Spleen (tissue), 11 donors: ENCODE results near the gene SEMA5B. TPM values are rescaled to one million over a fixed set of nuclear protein-coding genes. Genes with fewer than 3 reads are reported as not detected.
A peak's percentile ranks its signal among the peaks of the same experiment; 100 is the strongest.

Experiments used
- DNase-seq: peaks from one replicate; pipeline ENCODE4 v3.0.0-alpha.2; 2020
- H3K27ac ChIP-seq, 8 donors: fragments of 200-600 bp; sonication (generic) in 7 of 8; 1 replicate in 4 of 8; 2 replicates in 4 of 8; pipeline versions ENCODE4 v1.5.0 to v1.8.0; 2016 to 2021; ENCODE audit warnings: inconsistent platforms in 4 of 8, mild to moderate bottlenecking in 4 of 8, moderate library complexity in 1 of 8
- H3K27me3 ChIP-seq, 7 donors: fragments of 200-600 bp; sonication (generic) in 6 of 7; replicated peaks in 1 of 7; 1 replicate in 4 of 7; 2 replicates in 3 of 7; pipeline versions ENCODE4 v1.5.0 to v1.8.0; 2016 to 2021; ENCODE audit warnings: inconsistent platforms in 3 of 7, mild to moderate bottlenecking in 1 of 7
- H3K36me3 ChIP-seq, 6 donors: fragments of 200-600 bp; sonication (generic) in 5 of 6; 1 replicate in 4 of 6; 2 replicates in 2 of 6; pipeline versions ENCODE4 v1.5.0 to v1.8.0; 2016 to 2021; ENCODE audit warnings: inconsistent platforms in 2 of 6
- H3K4me1 ChIP-seq, 6 donors: fragments of 200-600 bp; sonication (generic) in 5 of 6; 1 replicate in 3 of 6; 2 replicates in 3 of 6; pipeline versions ENCODE4 v1.5.0 to v1.8.0; 2016 to 2021; ENCODE audit warnings: inconsistent platforms in 3 of 6
- H3K4me3 ChIP-seq, 8 donors: fragments of 200-600 bp; sonication (generic) in 7 of 8; 1 replicate in 4 of 8; 2 replicates in 4 of 8; pipeline versions ENCODE4 v1.5.0 to v1.8.0; 2016 to 2021; ENCODE audit warnings: inconsistent platforms in 4 of 8, mild to moderate bottlenecking in 4 of 8, moderate library complexity in 2 of 8
- H3K9me3 ChIP-seq, 8 donors: fragments of 200-600 bp; sonication (generic) in 7 of 8; 1 replicate in 4 of 8; 2 replicates in 4 of 8; pipeline versions ENCODE4 v1.5.0 to v1.8.0; 2016 to 2021; ENCODE audit warnings: inconsistent platforms in 4 of 8
- POLR2A ChIP-seq, 3 donors: fragments of 450-650 bp; IDR thresholded peaks; one replicate each; pipeline ENCODE4 v1.5.1; 2017; ENCODE audit warnings: antibody characterized with exemption in 3 of 3, mild to moderate bottlenecking in 1 of 3
- POLR2AphosphoS5 ChIP-seq, 3 donors: sonication (generic); formaldehyde crosslinking; IDR thresholded peaks; one replicate each; pipeline ENCODE4 v1.5.1; 2017; ENCODE audit warnings: antibody characterized with exemption in 3 of 3
- WGBS, 5 donors: extraction: QIAGEN DNeasy Blood & Tissue Kit in 3 of 5; methylation state at CpG; one replicate each; pipeline versions ENCODE4 v1.1.5 to v1.1.7; 2013 to 2018; 5-methylcytosine and 5-hydroxymethylcytosine counted together
- intact Hi-C: fragments of 100-400 bp; cut with DNase I; formaldehyde crosslinking; loops from one replicate; pipeline ENCODE4 v1.15.0; 2023; ENCODE audit warnings: low total_unique reads
- polyA plus RNA-seq, 3 donors: library from polyadenylated mRNA; stranded (reverse); fragments of 200-250 nt; gene quantifications; one replicate each; pipeline ENCODE4 v1.2.1, GENCODE V29; 2013
- total RNA-seq, 7 donors: library from RNA; depleted of rRNA in 3 of 7; stranded (reverse); fragments of >200 nt in 3 of 7; fragmentation: NEBNext Ultra II Directional in 4 of 7; extraction: Animal tissue kit (Norgen Biotek cat#: 25700) in 4 of 7; gene quantifications; one replicate each; pipeline versions ENCODE4 v1.1.0 to v1.2.1, GENCODE V29; 2016 to 2021
- TF ChIP-seq, protein P1 (sequence below), 11 experiments: fragments of 200-600 bp in 7 of 11; fragments of 450-650 bp in 4 of 11; sonication (generic) in 4 of 11; IDR thresholded peaks in 8 of 11; conservative IDR thresholded peaks in 3 of 11; 1 replicate in 7 of 11; 2 replicates in 4 of 11; pipeline versions ENCODE4 v1.4.0 to v1.8.0; 2016 to 2021; ENCODE audit warnings: antibody characterized with exemption in 11 of 11, inconsistent platforms in 4 of 11, mild to moderate bottlenecking in 1 of 11
- donor health status: healthy with polysubstance abuse.
- donor health status: DM: no; HTN: no; CAD: no; lungs with moderate emphysema.
- donor health status: DM: no; HTN: no; CAD: no.
- donor health status: Bipolar disorder and iron deficiency.
- donor health status: healthy.
- donor health status: DM: no; HTN: no; CAD: no.
- donor health status: DM: yes; HTN: yes; CAD: no.

SEMA5B gene
- total and polyA plus RNA-seq, 10 donors = 0.09 to 0.63 (median 0.41) TPM; not detected in 3

- Histone ChIP-seq H3K4me3 (no peak overlapping the region), H3K27ac (no peak overlapping the region), H3K36me3 (no peaks in the 10 kb centered on the region), H3K9me3 (no peaks in the 10 kb centered on the region), H3K27me3 (peaks cover 3 to 46% (median 26%) of the 10 kb centered on the region in 7 donors), H3K4me1 (peaks cover 6 to 22% (median 9%) of the 10 kb centered on the region in 6 donors)
- DNase-seq = peak; percentile 41
- 69 to 84% (median 72%) methylated on average over 3 of the region's 3 CpGs for WGBS, 5 donors
- TF ChIP-seq POLR2AphosphoS5 (IDR thresholded peaks at IDR 0.05) (no peak), POLR2A (IDR thresholded peaks at IDR 0.05) (no peak)
- TF ChIP-seq, protein P1, sequence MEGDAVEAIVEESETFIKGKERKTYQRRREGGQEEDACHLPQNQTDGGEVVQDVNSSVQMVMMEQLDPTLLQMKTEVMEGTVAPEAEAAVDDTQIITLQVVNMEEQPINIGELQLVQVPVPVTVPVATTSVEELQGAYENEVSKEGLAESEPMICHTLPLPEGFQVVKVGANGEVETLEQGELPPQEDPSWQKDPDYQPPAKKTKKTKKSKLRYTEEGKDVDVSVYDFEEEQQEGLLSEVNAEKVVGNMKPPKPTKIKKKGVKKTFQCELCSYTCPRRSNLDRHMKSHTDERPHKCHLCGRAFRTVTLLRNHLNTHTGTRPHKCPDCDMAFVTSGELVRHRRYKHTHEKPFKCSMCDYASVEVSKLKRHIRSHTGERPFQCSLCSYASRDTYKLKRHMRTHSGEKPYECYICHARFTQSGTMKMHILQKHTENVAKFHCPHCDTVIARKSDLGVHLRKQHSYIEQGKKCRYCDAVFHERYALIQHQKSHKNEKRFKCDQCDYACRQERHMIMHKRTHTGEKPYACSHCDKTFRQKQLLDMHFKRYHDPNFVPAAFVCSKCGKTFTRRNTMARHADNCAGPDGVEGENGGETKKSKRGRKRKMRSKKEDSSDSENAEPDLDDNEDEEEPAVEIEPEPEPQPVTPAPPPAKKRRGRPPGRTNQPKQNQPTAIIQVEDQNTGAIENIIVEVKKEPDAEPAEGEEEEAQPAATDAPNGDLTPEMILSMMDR (IDR thresholded peaks at IDR 0.05 in 8 of 11, conservative IDR thresholded peaks at IDR 0.05 in 3 of 11) = no peak
- intact Hi-C loops = no loop called here
Measured at GRCh38 chr3:122919291-122919610, 108.3 kb downstream of the SEMA5B start.

DNA sequence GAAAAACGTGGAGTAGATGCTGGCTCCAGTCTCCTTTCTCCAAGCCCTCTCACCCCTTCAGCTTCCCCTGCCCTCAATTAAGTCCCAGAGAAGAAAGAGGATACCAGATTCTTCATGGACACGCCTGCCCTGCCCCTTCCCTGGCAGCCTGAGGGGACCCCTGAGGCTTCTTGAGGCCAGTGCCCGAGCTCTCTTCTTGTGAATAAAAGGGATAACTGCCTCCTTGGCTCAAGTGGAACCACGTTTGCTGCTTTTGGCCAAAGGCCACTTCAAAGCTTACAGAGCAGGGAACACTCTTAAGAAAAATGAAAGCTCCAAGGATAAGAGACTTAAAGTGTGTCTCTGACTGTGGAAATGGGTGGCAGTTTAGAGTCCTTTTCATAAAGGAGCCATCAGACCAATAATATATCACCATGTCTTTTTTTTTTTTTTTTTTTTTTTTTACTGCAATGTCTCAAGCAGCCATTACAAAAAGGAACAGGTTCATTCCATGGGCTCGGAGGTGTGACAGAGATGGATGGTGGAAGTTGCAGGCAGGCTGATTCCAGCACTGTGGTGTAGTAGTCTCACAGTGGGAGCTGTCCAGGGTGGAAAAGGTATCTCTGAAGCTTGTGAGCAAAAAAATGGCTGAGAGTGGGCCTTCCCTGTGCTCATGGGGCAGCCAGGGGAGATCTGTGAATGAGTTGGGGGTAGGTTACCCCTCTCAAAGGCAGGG, 108.8 kb downstream of the SEMA5B start:
- H3K36me3 ChIP-seq = no peaks in the 10 kb centered on the region
- peak; percentile 37 for DNase-seq

GRCh38 chr3:122917412-122917811, 110.2 kb downstream of the SEMA5B start:
- Histone ChIP-seq H3K4me1 (peaks cover 6 to 20% (median 9%) of the 10 kb centered on the region in 6 donors), H3K4me3 (no peak overlapping the region), H3K27me3 (peaks cover 3 to 42% (median 29%) of the 10 kb centered on the region in 7 donors), H3K27ac (no peak overlapping the region), H3K36me3 (no peaks in the 10 kb centered on the region), H3K9me3 (no peaks in the 10 kb centered on the region)
- no peak for DNase-seq
- intact Hi-C loops = no loop called here
- TF ChIP-seq POLR2A (IDR thresholded peaks at IDR 0.05) (no peak), POLR2AphosphoS5 (IDR thresholded peaks at IDR 0.05) (no peak)
- TF ChIP-seq, protein P1 (IDR thresholded peaks at IDR 0.05 in 8 of 11, conservative IDR thresholded peaks at IDR 0.05 in 3 of 11) = no peak
- WGBS, 5 donors = 82 to 93% (median 91%) methylated on average over 4 of the region's 4 CpGs

More for the DNA sequence above, 108.8 kb downstream of the SEMA5B start:
- TF ChIP-seq, protein P1 (IDR thresholded peaks at IDR 0.05 in 8 of 11, conservative IDR thresholded peaks at IDR 0.05 in 3 of 11) = no peak
- no peak for TF ChIP-seq POLR2AphosphoS5 (IDR thresholded peaks at IDR 0.05)
- no peak for TF ChIP-seq POLR2A (IDR thresholded peaks at IDR 0.05)
- no peak overlapping the region for H3K27ac ChIP-seq
- 65 to 81% (median 74%) methylated on average over 5 of the region's 5 CpGs for WGBS, 5 donors
- peaks cover 6 to 22% (median 9%) of the 10 kb centered on the region in 6 donors for H3K4me1 ChIP-seq
- H3K27me3 ChIP-seq = peaks cover 3 to 42% (median 26%) of the 10 kb centered on the region in 7 donors
- intact Hi-C loops = no loop called here
- no peaks in the 10 kb centered on the region for H3K9me3 ChIP-seq
- no peak overlapping the region for H3K4me3 ChIP-seq

DNA sequence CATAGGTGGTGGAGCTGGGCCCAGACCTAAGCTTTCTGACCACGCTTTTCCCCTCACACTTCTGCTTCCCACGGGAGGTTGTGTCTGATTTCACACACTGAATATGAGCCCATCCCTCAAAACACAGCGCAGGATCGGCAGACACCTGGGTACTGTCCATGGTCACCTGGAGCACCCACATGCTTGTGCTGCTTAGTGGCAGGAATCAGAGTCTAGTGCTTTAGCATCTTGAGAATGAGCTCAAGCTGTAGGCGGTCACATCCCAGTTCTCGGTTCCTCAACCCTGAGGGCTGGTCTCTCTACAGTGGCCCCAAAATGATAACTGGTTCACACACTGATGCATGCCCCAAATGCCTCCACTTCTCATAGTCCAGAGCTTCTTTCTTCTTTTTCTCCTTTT, 111.0 kb downstream of the SEMA5B start:
- peak; percentile 41 for DNase-seq

More for the DNA sequence above, 111.0 kb downstream of the SEMA5B start:
- peaks cover 0 to 12% (median under 1%) of the 10 kb centered on the region in 6 donors for H3K4me1 ChIP-seq
- no peak overlapping the region for H3K27ac ChIP-seq
- 68 to 81% (median 77%) methylated on average over 6 of the region's 6 CpGs for WGBS, 5 donors
- intact Hi-C loops = no loop called here
- H3K36me3 ChIP-seq = no peaks in the 10 kb centered on the region
- H3K4me3 ChIP-seq = no peak overlapping the region
- H3K9me3 ChIP-seq = no peaks in the 10 kb centered on the region
- TF ChIP-seq POLR2A (IDR thresholded peaks at IDR 0.05) (no peak), POLR2AphosphoS5 (IDR thresholded peaks at IDR 0.05) (no peak)
- TF ChIP-seq, protein P1 (IDR thresholded peaks at IDR 0.05 in 8 of 11, conservative IDR thresholded peaks at IDR 0.05 in 3 of 11) = no peak
- peaks cover 0 to 42% (median 25%) of the 10 kb centered on the region in 7 donors for H3K27me3 ChIP-seq
